K562 (cell line): ENCODE results near the gene HES6. TPM values are rescaled to one million over a fixed set of nuclear protein-coding genes. Genes with fewer than 3 reads are reported as not detected.
A peak's percentile ranks its signal among the peaks of the same experiment; 100 is the strongest.

Experiments used
- ATAC-seq: fragments of 200-7000 bp; cut with Tn5 transposase; 3 replicates; pipeline ENCODE4 v1.9.1; 2020; ENCODE audit warnings: moderate library complexity
- BruUV-seq: library from RNA; stranded (reverse); fragments of 400-500 nt; replicated peaks from 2 replicates; lab custom pipeline; 2021; lab: Mats Ljungman, UMichigan
- CTCF ChIA-PET: fragments of 300-600 bp; formaldehyde crosslinking; extraction: SDS; loops from one replicate; lab custom pipeline; 2021; ENCODE audit warnings: low intra/inter-chr PET ratio; lab: Yijun Ruan, JAX
- POLR2A ChIA-PET: fragments of 300-600, 350-650 bp; sonication (Branson Sonifier 250); formaldehyde crosslinking; extraction: SDS; loops from one replicate; lab custom pipeline; 2021; ENCODE audit warnings: antibody characterized with exemption, inconsistent platforms; lab: Yijun Ruan, JAX
- DNase-seq, 4 experiments: peaks; one replicate each; pipeline versions ENCODE4 v3.0.0 to v3.0.0-alpha.2; 2011 to 2018; ENCODE audit warnings: low spot score in 3 of 4, mixed read lengths in 3 of 4; ENCODE audit errors: extremely low read depth in 1 of 4
- FAIRE-seq: peaks from 2 replicates; lab custom pipeline; 2011; peaks lifted over from hg19 to GRCh38; lab: Jason Lieb, UNC
- H2AFZ ChIP-seq: 2 replicates; pipeline ENCODE4 v1.6.0; 2011; ENCODE audit warnings: low read depth, low read length, control low read depth, inconsistent platforms
- H3K27ac ChIP-seq: fragments of 200-600 bp; 3 replicates; pipeline ENCODE4 v1.8.0; 2011; ENCODE audit warnings: low read depth, mild to moderate bottlenecking, control low read depth, inconsistent platforms, low read length, moderate library complexity, mixed read lengths; ENCODE audit errors: extremely low read depth
- H3K27me3 ChIP-seq, 2 experiments: fragments of 300-600 bp in 1 of 2; 2 replicates in 1 of 2; 3 replicates in 1 of 2; pipeline versions ENCODE4 v1.6.0 to v1.8.0; 2011; ENCODE audit warnings: inconsistent platforms in 2 of 2, low read length in 2 of 2, mild to moderate bottlenecking in 1 of 2, mixed read lengths in 1 of 2, moderate library complexity in 1 of 2; ENCODE audit not compliant: control insufficient read depth in 2 of 2, insufficient read depth in 2 of 2
- H3K36me3 ChIP-seq: fragments of 300-600 bp; 3 replicates; pipeline ENCODE4 v1.8.0; 2011; ENCODE audit warnings: mild to moderate bottlenecking, low read length, inconsistent platforms; ENCODE audit not compliant: control insufficient read depth, insufficient read depth
- H3K4me1 ChIP-seq, 2 experiments: fragments of 200-600 bp in 1 of 2; replicated peaks in 1 of 2; 2 replicates in 1 of 2; 3 replicates in 1 of 2; pipeline versions ENCODE4 v1.5.1 to v1.8.0; 2011; ENCODE audit warnings: inconsistent platforms in 2 of 2, low read length in 2 of 2, mild to moderate bottlenecking in 1 of 2, mixed read lengths in 1 of 2, moderate library complexity in 1 of 2; ENCODE audit not compliant: control insufficient read depth in 2 of 2, insufficient read depth in 2 of 2
- H3K4me2 ChIP-seq: 2 replicates; pipeline ENCODE4 v1.6.1; 2011; ENCODE audit warnings: low read length, control low read depth, inconsistent platforms, mixed read lengths; ENCODE audit not compliant: insufficient read depth
- H3K4me3 ChIP-seq: fragments of 200-600 bp; sonication (generic), shearing (Covaris generic); 2 replicates; pipeline ENCODE4 v1.5.1; 2016; ENCODE audit warnings: control low read depth, inconsistent platforms
- H3K79me2 ChIP-seq: fragments of 200-600 bp; 3 replicates; pipeline ENCODE4 v1.8.0; 2011; ENCODE audit warnings: low read length, inconsistent platforms; ENCODE audit not compliant: control insufficient read depth, insufficient read depth
- H3K9ac ChIP-seq, 2 experiments: 2 replicates each; pipeline versions ENCODE4 v1.6.0 to v1.6.1; 2011; ENCODE audit warnings: low read depth in 2 of 2, low read length in 2 of 2, control low read depth in 1 of 2, inconsistent platforms in 1 of 2, mild to moderate bottlenecking in 1 of 2, mixed read lengths in 1 of 2; ENCODE audit not compliant: insufficient read depth in 1 of 2
- H3K9me1 ChIP-seq: one replicate; pipeline ENCODE4 v1.6.0; 2011; ENCODE audit warnings: inconsistent platforms, mild to moderate bottlenecking, low read length, moderate library complexity; ENCODE audit not compliant: control insufficient read depth, insufficient read depth
- H3K9me3 ChIP-seq: replicated peaks from 2 replicates; pipeline ENCODE4 v1.5.1; 2011; ENCODE audit warnings: low read depth, low read length, inconsistent platforms; ENCODE audit not compliant: control insufficient read depth, insufficient read depth
- H4K20me1 ChIP-seq: replicated peaks from 2 replicates; pipeline ENCODE4 v1.6.1; 2011; ENCODE audit warnings: low read length, inconsistent platforms, mixed read lengths; ENCODE audit not compliant: control insufficient read depth, insufficient read depth
- ARID3B ChIP-seq: fragments of 250-450 bp; sonication (Bioruptor Pico); IDR thresholded peaks from 2 replicates; pipeline ENCODE4 v1.4.0; 2020; ENCODE audit warnings: borderline replicate concordance
- ATF7 ChIP-seq: fragments of 450-650 bp; IDR thresholded peaks from 2 replicates; pipeline ENCODE4 v1.7.1; 2014; ENCODE audit warnings: mild to moderate bottlenecking, moderate library complexity
- CBFA2T3 ChIP-seq: fragments of 450-650 bp; IDR thresholded peaks from 2 replicates; pipeline ENCODE4 v1.6.1; 2017
- E2F6 ChIP-seq, 2 experiments: IDR thresholded peaks; 2 replicates each; pipeline ENCODE4 v1.6.1; 2011; ENCODE audit warnings: borderline replicate concordance in 1 of 2, control low read depth in 1 of 2, low read depth in 1 of 2, low read length in 1 of 2, mild to moderate bottlenecking in 1 of 2, mixed read lengths in 1 of 2, moderate library complexity in 1 of 2; ENCODE audit not compliant: insufficient read depth in 1 of 2, insufficient read length in 1 of 2, poor library complexity in 1 of 2, severe bottlenecking in 1 of 2; ENCODE audit errors: extremely low read depth in 1 of 2
- FIP1L1 ChIP-seq: fragments of 200-400 bp; formaldehyde crosslinking; IDR thresholded peaks from 2 replicates; pipeline ENCODE4 v1.6.1; 2018; ENCODE audit warnings: mild to moderate bottlenecking, low read depth, low read length; ENCODE audit not compliant: poor library complexity, severe bottlenecking
- HBP1 ChIP-seq: fragments of 450-650 bp; formaldehyde crosslinking; IDR thresholded peaks from 2 replicates; pipeline ENCODE4 v1.4.0; 2022; ENCODE audit warnings: missing genetic modification characterization
- HLTF ChIP-seq: fragments of 450-650 bp; IDR thresholded peaks from 2 replicates; pipeline ENCODE4 v1.6.1; 2016
- HSF4 ChIP-seq: fragments of 250-450 bp; sonication (Bioruptor Pico); IDR thresholded peaks from 2 replicates; pipeline ENCODE4 v2.1.2; 2022; ENCODE audit warnings: mild to moderate bottlenecking, moderate library complexity, borderline replicate concordance
- KLF10 ChIP-seq: fragments of 250-450 bp; sonication (Bioruptor Pico); IDR thresholded peaks from 2 replicates; pipeline ENCODE4 v1.6.1; 2021; ENCODE audit warnings: matching md5 sums
- MAFG ChIP-seq: fragments of 450-650 bp; conservative IDR thresholded peaks from 2 replicates; pipeline ENCODE4 v1.6.1; 2016; ENCODE audit warnings: missing genetic modification characterization, missing compliant biosample characterization
- MCM7 ChIP-seq, 2 experiments: fragments of 450-650 bp; IDR thresholded peaks; 2 replicates each; pipeline ENCODE4 v1.6.1; 2016 to 2018
- PHF20 ChIP-seq: fragments of 450-650 bp; IDR thresholded peaks from 2 replicates; pipeline ENCODE4 v1.6.1; 2018; ENCODE audit not compliant: partially characterized antibody
- SAP30 ChIP-seq: fragments of 200-600 bp; sonication (generic); IDR thresholded peaks from 2 replicates; pipeline ENCODE4 v1.6.1; 2012; ENCODE audit warnings: borderline replicate concordance, low read depth, mild to moderate bottlenecking, moderate library complexity, low read length, control low read depth, inconsistent platforms; ENCODE audit not compliant: insufficient read depth, poor library complexity, severe bottlenecking
- STAG1 ChIP-seq: sonication (generic); formaldehyde crosslinking; IDR thresholded peaks from 2 replicates; pipeline ENCODE4 v1.5.0; 2020; ENCODE audit warnings: missing genetic modification reagents, borderline replicate concordance
- STAT5B ChIP-seq: fragments of 250-450 bp; sonication (Bioruptor Pico); IDR thresholded peaks from 2 replicates; pipeline ENCODE4 v1.8.0; 2021; ENCODE audit warnings: mild to moderate bottlenecking, inconsistent platforms
- TAF7 ChIP-seq: fragments of 450-650 bp; IDR thresholded peaks from 2 replicates; pipeline ENCODE4 v1.6.1; 2016; ENCODE audit warnings: missing genetic modification characterization, missing compliant biosample characterization
- TGIF2 ChIP-seq: sonication (generic); formaldehyde crosslinking; IDR thresholded peaks from 2 replicates; pipeline ENCODE4 v1.8.1; 2022; ENCODE audit warnings: mild to moderate bottlenecking, missing genetic modification reagents, moderate library complexity
- ZNF76 ChIP-seq: fragments of 250-450 bp; sonication (Bioruptor Pico); IDR thresholded peaks from 2 replicates; pipeline ENCODE4 v1.4.0; 2020; ENCODE audit warnings: mild to moderate bottlenecking, moderate library complexity, borderline replicate concordance
- ZSCAN29 ChIP-seq: fragments of 450-650 bp; IDR thresholded peaks from 2 replicates; pipeline ENCODE4 v1.6.1; 2017
- WGBS: fragments of 100-300 bp; shearing (Covaris generic); methylation state at CpG from one replicate; pipeline ENCODE4 v1.1.6; 2016; ENCODE audit warnings: low coverage, mixed read lengths; ENCODE audit not compliant: insufficient coverage; ENCODE audit errors: missing lambda C conversion rate; 5-methylcytosine and 5-hydroxymethylcytosine counted together
- in situ Hi-C: fragments of 300-500 bp; cut with MboI; formaldehyde crosslinking; loops from 4 replicates; pipeline ENCODE4 v1.15.0; 2018; ENCODE audit warnings: inconsistent platforms, mixed read lengths
- intact Hi-C: fragments of 100-400 bp; cut with micrococcal nuclease; formaldehyde crosslinking; loops from 2 replicates; pipeline ENCODE4 v1.14.2; 2022
- polyA plus RNA-seq, 8 experiments: library from polyadenylated mRNA; depleted of rRNA in 4 of 8; stranded (reverse) in 5 of 8; unstranded in 3 of 8; fragments of >200 nt; fragmentation: Nextera tagmentation in 2 of 8; fragmentation: Illumina TruSeq in 1 of 8; extraction: Ambion mirVana in 2 of 8; extraction: Trizol in 1 of 8; gene quantifications; 2 replicates each; pipeline versions ENCODE4 v1.2.1 to v1.2.3, GENCODE V29; 2011 to 2014; ENCODE audit warnings: inconsistent platforms in 1 of 8, missing spikeins in 1 of 8
- total RNA-seq, 7 experiments: library from RNA; depleted of rRNA in 6 of 7; stranded (reverse); fragments of >200 nt in 6 of 7; fragmentation: Illumina TruSeq in 2 of 7; extraction: Trizol in 2 of 7; gene quantifications; 2 replicates each; pipeline versions ENCODE4 v1.2.1 to v1.2.3, GENCODE V29; 2011 to 2021; ENCODE audit warnings: low replicate concordance in 1 of 7

The HES6 gene
- total and polyA plus RNA-seq, 9 of the 15 experiments (the other 6 are each of a cell fraction or from before 2014, with no cell fraction given), result 6.2 to 133 (median 29.2) TPM

- WGBS, result 8% methylated on average over 13 of the region's 75 CpGs
- no TSS peak for BruUV-seq
- TF ChIP-seq STAT5B (CRISPR knock-in tag), result no peak
- TF ChIP-seq FIP1L1, result peak; percentile 32
- TF ChIP-seq ARID3B (CRISPR knock-in tag), result no peak
- TF ChIP-seq PHF20, result no peak
- TF ChIP-seq ZNF76 (CRISPR knock-in tag), result peak; percentile 57; the same call in 1 of the 2 replicates
- no peak for TF ChIP-seq TGIF2 (CRISPR knock-in tag)
- no peak for TF ChIP-seq SAP30
- TF ChIP-seq ATF7, result no peak
- no peak for TF ChIP-seq CBFA2T3
- no peak for TF ChIP-seq ZSCAN29
- no peak for TF ChIP-seq MCM7 (IDR thresholded peaks at IDR 0.05)
- no peak for TF ChIP-seq MAFG (tag)
- TF ChIP-seq HSF4 (CRISPR knock-in tag), result no peak
- peak; percentile 98 to 99 for TF ChIP-seq E2F6 (IDR thresholded peaks at IDR 0.05; ENCODE audit: borderline replicate concordance in 1 of 2, extremely low read depth in 1 of 2, insufficient read depth in 1 of 2, insufficient read length in 1 of 2, low read depth in 1 of 2, low read length in 1 of 2, poor library complexity in 1 of 2, severe bottlenecking in 1 of 2)
- no peak for TF ChIP-seq TAF7
- no peak for TF ChIP-seq KLF10 (CRISPR knock-in tag)
- peak; percentile 82 for TF ChIP-seq STAG1
- TF ChIP-seq HBP1 (CRISPR knock-in tag), result no peak
- no peak; the same call in 1 of the 2 replicates for TF ChIP-seq HLTF
Observed at GRCh38 chr2:238238766-238239542, 884 bp downstream of the HES6 start.

More at GRCh38 chr2:238238766-238239542, 884 bp downstream of the HES6 start:
- no peak for FAIRE-seq
- ChIA-PET POLR2A (interaction anchor here (1.7 kb wide), 1 partner anchor 10 kb away, joined by 5 read pairs; no protein-coding TSS in a partner anchor), CTCF (no interaction called here)
- peak overlapping the region; percentile 74 for H3K4me3 ChIP-seq
- peak overlapping the region; percentile 64; the same call in 1 of the 3 replicates for H3K27ac ChIP-seq
- intact Hi-C loops (loop anchor here (5.0 kb wide), 1 partner anchor 72 kb away; no protein-coding TSS in a partner anchor), in situ Hi-C loops (no loop called here)
- H3K4me2 ChIP-seq, result peak overlapping the region; percentile 76
- H3K9me3 ChIP-seq, result no peaks in the 10 kb centered on the region
- H3K4me1 ChIP-seq, result peaks cover 26 to 57% of the 10 kb centered on the region in 2 experiments
- peak; percentile 54 to 70 (median 60) for DNase-seq
- ATAC-seq, result peak; percentile 25
- no peaks in the 10 kb centered on the region for H3K27me3 ChIP-seq
- H3K36me3 ChIP-seq, result peaks cover 5% of the 10 kb centered on the region; the same call in 2 of the 3 replicates
- H3K79me2 ChIP-seq, result peaks cover 23% of the 10 kb centered on the region
- H2AFZ ChIP-seq, result peak overlapping the region; percentile 68; the same call in 1 of the 2 replicates
- no peaks in the 10 kb centered on the region for H3K9me1 ChIP-seq
- H4K20me1 ChIP-seq, result no peaks in the 10 kb centered on the region
- H3K9ac ChIP-seq, result peak overlapping the region; percentile 66 to 97
